Uterus (tissue), 2 donors: ENCODE data around the gene SELPLG.

ENCODE experiments used
- CTCF ChIP-seq, 4 experiments: fragments of 200-600 bp in 2 of 4; fragments of 450-650 bp in 2 of 4; sonication (generic) in 2 of 4; IDR thresholded peaks; one replicate each; pipeline ENCODE4 v1.5.1; 2016 to 2019; ENCODE audit warnings: antibody characterized with exemption in 4 of 4, mild to moderate bottlenecking in 2 of 4, moderate library complexity in 1 of 4
- POLR2A ChIP-seq, 2 donors: fragments of 450-650 bp; IDR thresholded peaks; one replicate each; pipeline ENCODE4 v1.6.1; 2016; ENCODE audit warnings: antibody characterized with exemption in 2 of 2, mild to moderate bottlenecking in 1 of 2, moderate library complexity in 1 of 2

DNA sequence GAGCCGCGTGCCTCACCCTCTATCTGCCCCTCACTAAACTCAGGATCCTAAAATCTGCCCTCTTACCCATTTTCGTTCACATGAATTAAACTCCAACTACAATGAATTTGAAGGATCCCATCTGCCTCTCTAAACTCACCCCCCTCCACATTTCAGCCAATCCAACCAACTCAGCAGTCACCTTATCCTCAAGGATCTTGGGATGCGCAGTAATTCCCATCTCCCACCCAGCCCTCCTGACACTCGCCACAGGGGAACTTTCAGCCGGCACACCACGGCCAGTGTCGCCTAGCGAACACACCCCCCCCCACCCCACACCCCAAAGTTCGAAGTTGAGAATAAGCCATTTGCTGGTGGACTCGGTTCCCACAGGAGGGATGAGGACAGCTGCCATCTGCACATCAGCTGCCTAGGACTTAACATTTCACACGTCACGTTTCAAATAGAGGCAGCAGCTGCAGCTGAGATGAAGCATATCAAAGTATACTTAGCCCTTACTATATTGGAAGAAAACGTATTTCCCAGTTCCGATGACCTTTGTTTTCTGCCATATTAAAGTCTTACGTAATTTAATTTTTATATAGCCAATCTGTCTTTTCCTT is 8.7 kb upstream of the SELPLG start:
- TF ChIP-seq POLR2A (IDR thresholded peaks at IDR 0.05): no peak
- TF ChIP-seq CTCF (IDR thresholded peaks at IDR 0.05): no peak
